ENCODE measurements around the gene LY6G6C. TPM values are rescaled to one million over a fixed set of nuclear protein-coding genes. Genes with fewer than 3 reads are reported as not detected.

LY6G6C gene
- total and polyA plus RNA-seq, 10 of the 15 experiments (the other 5 are each of a cell fraction or from before 2014, with no cell fraction given) = not detected

DNA sequence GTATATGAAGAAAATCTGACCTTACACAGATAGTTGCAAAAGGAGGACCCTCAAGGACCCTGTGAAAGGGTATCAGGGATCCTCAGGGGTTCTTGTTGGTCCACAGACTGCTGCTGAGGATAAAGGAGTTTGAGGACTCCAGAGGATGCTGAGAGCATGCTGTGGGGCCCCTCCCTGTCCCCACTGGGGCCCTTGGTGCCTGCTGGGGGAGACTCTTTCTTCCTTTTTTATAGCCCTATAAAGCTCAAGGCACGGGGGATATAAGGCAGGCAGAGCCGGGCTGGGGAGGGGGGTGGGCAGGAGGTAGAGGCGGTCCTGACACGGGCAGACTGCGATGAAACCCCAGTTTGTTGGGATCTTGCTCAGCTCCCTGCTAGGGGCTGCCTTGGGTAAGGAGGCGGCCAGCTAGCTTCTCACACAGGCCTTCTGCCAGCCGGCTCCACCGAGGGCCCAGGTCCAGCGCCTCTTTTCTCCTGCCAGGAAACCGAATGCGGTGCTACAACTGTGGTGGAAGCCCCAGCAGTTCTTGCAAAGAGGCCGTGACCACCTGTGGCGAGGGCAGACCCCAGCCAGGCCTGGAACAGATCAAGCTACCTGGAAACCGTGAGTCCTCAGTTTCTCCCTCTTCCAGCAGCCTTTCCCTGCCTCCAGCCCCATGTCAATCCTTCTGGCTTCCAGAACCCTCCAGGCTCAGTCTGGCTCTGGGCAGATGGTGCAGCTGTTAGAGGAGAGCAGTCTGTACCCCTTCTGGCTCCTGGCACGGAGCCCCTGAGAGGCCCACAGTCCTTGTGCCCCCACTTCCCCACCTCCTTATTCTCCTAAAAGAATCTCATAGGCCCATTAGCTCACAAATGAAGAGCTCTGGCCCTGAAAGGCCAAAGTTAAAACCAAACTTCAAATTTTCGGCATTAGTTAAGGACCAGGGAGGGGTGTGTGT lies 6.3 kb downstream of the LY6G6C start, which contains the start of gene LY6G6D:
TSS of gene LY6G6D (plus strand) at position 327 of the 937 bp plus-strand sequence. CDS start at position 335, 8 bp downstream.
- no peaks in the 10 kb centered on the region for H3K9me3 ChIP-seq (replicated peaks; ENCODE audit: control insufficient read depth, insufficient read depth, low read length)
- no peak within 1 kb of the TSS for H3K4me3 ChIP-seq
- ChIA-PET CTCF (interaction anchor here (0.8 to 1.4 kb wide), 3 partner anchors 10 to 55 kb away, joined by 3 read pairs; partner anchors contain the start of gene LY6G5C), SMC1A (ENCODE audit: uncharacterized antibody, unreplicated experiment) (interaction anchor here (2.1 kb wide), 1 partner anchor 9 kb away, joined by 7 read pairs; the partner anchor contains the start of gene MPIG6B), POLR2A (interaction anchor here (0.6 to 1.3 kb wide), 2 partner anchors 43 to 55 kb away, joined by 3 to 4 read pairs; no protein-coding TSS in a partner anchor), RAD21 (ENCODE audit: unreplicated experiment) (no interaction called here)
- WGBS (ENCODE audit: insufficient coverage, insufficient replicate concordance, low lambda C conversion rate, missing lambda C conversion rate) = 32% methylated on average over 16 of the region's 16 CpGs
- intact Hi-C loops (cut with micrococcal nuclease; ENCODE audit: unreplicated experiment) = no loop called here
- no peak within 1 kb of the TSS for H2AFZ ChIP-seq (ENCODE audit: control insufficient read depth, low read depth, low read length)
- ATAC-seq (no peak), FAIRE-seq (no peak), DNase-seq (ENCODE audit: low read depth, low spot score) (no peak)
- no peaks in the 10 kb centered on the region for H4K20me1 ChIP-seq (ENCODE audit: control insufficient read depth, insufficient read depth)
- no peak within 1 kb of the TSS for H3K27ac ChIP-seq (ENCODE audit: control insufficient read depth, insufficient read depth)
- H3K79me2 ChIP-seq (ENCODE audit: control insufficient read depth, insufficient read depth, low read length) = no peaks in the 10 kb centered on the region
- in situ Hi-C loops (cut with MboI) = no loop called here
- H3K36me3 ChIP-seq (ENCODE audit: control insufficient read depth in 2 of 2, insufficient read depth in 2 of 2, low read length in 1 of 2) = no peaks in the 10 kb centered on the region
- no peak within 1 kb of the TSS for H3K4me2 ChIP-seq (ENCODE audit: control insufficient read depth, insufficient read depth)
- BruUV-seq (replicated peaks) = no TSS peak
- H3K4me1 ChIP-seq (ENCODE audit: control insufficient read depth, insufficient read depth, low read length) = no peaks in the 10 kb centered on the region
- H3K9ac ChIP-seq (ENCODE audit: control insufficient read depth, insufficient read depth, low read length) = no peak within 1 kb of the TSS
- H3K27me3 ChIP-seq (replicated peaks in 1 of 2; ENCODE audit: control insufficient read depth in 2 of 2, insufficient read depth in 2 of 2, low read length in 1 of 2) = peaks cover 0 to 2% of the 10 kb centered on the region in 2 experiments; a peak in 3 of 4 replicates
- TF ChIP-seq SREBF1 (IDR thresholded peaks at IDR 0.05; ENCODE audit: low read length) (no peak), ZZZ3 (IDR thresholded peaks at IDR 0.05; ENCODE audit: control insufficient read depth, insufficient read length, low read depth) (no peak), NR2F1 (conservative IDR thresholded peaks at IDR 0.05) (no peak), EZH2 (IDR thresholded peaks at IDR 0.05; ENCODE audit: borderline replicate concordance, control insufficient read depth, low read depth, low read length) (no peak), POLR2AphosphoS5 (IDR thresholded peaks at IDR 0.05; ENCODE audit: low read length) (no peak), SIN3A (IDR thresholded peaks at IDR 0.05; ENCODE audit: low read depth, low read length) (no peak), STAT3 (IDR thresholded peaks at IDR 0.05; ENCODE audit: low read depth, low read length) (no peak), EP300 (IDR thresholded peaks at IDR 0.05; ENCODE audit: borderline replicate concordance in 1 of 2, control insufficient read depth in 1 of 2, low read depth in 2 of 2, low read length in 2 of 2) (no peak), TARDBP (IDR thresholded peaks at IDR 0.05; ENCODE audit: borderline replicate concordance) (no peak), GABPA (IDR thresholded peaks at IDR 0.05; ENCODE audit: low read depth) (no peak), FOS (IDR thresholded peaks at IDR 0.05; ENCODE audit: borderline replicate concordance, extremely low read depth, insufficient read length) (no peak)
- TF ChIP-seq, protein P1, sequence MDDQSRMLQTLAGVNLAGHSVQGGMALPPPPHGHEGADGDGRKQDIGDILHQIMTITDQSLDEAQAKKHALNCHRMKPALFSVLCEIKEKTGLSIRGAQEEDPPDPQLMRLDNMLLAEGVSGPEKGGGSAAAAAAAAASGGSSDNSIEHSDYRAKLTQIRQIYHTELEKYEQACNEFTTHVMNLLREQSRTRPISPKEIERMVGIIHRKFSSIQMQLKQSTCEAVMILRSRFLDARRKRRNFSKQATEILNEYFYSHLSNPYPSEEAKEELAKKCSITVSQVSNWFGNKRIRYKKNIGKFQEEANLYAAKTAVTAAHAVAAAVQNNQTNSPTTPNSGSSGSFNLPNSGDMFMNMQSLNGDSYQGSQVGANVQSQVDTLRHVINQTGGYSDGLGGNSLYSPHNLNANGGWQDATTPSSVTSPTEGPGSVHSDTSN (IDR thresholded peaks at IDR 0.05; ENCODE audit: insufficient replicate concordance, low read depth, low read length) = no peak
- TF ChIP-seq, protein P2, sequence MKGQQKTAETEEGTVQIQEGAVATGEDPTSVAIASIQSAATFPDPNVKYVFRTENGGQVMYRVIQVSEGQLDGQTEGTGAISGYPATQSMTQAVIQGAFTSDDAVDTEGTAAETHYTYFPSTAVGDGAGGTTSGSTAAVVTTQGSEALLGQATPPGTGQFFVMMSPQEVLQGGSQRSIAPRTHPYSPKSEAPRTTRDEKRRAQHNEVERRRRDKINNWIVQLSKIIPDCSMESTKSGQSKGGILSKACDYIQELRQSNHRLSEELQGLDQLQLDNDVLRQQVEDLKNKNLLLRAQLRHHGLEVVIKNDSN (IDR thresholded peaks at IDR 0.05; ENCODE audit: borderline replicate concordance, extremely low read length, insufficient read depth, low read depth, low read length) = no peak
- TF ChIP-seq, protein P3, sequence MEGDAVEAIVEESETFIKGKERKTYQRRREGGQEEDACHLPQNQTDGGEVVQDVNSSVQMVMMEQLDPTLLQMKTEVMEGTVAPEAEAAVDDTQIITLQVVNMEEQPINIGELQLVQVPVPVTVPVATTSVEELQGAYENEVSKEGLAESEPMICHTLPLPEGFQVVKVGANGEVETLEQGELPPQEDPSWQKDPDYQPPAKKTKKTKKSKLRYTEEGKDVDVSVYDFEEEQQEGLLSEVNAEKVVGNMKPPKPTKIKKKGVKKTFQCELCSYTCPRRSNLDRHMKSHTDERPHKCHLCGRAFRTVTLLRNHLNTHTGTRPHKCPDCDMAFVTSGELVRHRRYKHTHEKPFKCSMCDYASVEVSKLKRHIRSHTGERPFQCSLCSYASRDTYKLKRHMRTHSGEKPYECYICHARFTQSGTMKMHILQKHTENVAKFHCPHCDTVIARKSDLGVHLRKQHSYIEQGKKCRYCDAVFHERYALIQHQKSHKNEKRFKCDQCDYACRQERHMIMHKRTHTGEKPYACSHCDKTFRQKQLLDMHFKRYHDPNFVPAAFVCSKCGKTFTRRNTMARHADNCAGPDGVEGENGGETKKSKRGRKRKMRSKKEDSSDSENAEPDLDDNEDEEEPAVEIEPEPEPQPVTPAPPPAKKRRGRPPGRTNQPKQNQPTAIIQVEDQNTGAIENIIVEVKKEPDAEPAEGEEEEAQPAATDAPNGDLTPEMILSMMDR (IDR thresholded peaks at IDR 0.05 in 2 of 3, conservative IDR thresholded peaks at IDR 0.05 in 1 of 3; ENCODE audit: control insufficient read depth in 2 of 3, extremely low read depth in 1 of 3, insufficient read depth in 1 of 3, low read depth in 3 of 3, low read length in 3 of 3) = no peak
- TF ChIP-seq, protein P4, sequence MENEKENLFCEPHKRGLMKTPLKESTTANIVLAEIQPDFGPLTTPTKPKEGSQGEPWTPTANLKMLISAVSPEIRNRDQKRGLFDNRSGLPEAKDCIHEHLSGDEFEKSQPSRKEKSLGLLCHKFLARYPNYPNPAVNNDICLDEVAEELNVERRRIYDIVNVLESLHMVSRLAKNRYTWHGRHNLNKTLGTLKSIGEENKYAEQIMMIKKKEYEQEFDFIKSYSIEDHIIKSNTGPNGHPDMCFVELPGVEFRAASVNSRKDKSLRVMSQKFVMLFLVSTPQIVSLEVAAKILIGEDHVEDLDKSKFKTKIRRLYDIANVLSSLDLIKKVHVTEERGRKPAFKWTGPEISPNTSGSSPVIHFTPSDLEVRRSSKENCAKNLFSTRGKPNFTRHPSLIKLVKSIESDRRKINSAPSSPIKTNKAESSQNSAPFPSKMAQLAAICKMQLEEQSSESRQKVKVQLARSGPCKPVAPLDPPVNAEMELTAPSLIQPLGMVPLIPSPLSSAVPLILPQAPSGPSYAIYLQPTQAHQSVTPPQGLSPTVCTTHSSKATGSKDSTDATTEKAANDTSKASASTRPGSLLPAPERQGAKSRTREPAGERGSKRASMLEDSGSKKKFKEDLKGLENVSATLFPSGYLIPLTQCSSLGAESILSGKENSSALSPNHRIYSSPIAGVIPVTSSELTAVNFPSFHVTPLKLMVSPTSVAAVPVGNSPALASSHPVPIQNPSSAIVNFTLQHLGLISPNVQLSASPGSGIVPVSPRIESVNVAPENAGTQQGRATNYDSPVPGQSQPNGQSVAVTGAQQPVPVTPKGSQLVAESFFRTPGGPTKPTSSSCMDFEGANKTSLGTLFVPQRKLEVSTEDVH (IDR thresholded peaks at IDR 0.05; ENCODE audit: low read depth, partially characterized antibody) = no peak

Data from GM12878 (cell line).